GM12878 (cell line): ENCODE results near the gene PRKCE. TPM values are rescaled to one million over a fixed set of nuclear protein-coding genes. Genes with fewer than 3 reads are reported as not detected.
A peak's percentile ranks its signal among the peaks of the same experiment; 100 is the strongest.

Source experiments
- ATAC-seq: fragments of 200-7000 bp; cut with Tn5 transposase; 3 replicates; pipeline ENCODE4 v1.9.1; 2020; ENCODE audit warnings: mild to moderate bottlenecking, moderate library complexity
- BruUV-seq: library from RNA; stranded (reverse); fragments of 400-500 nt; replicated peaks from 2 replicates; lab custom pipeline; 2021; lab: Mats Ljungman, UMichigan
- CTCF ChIA-PET: fragments of 300-600 bp; sonication (Branson Sonifier 250); formaldehyde crosslinking; extraction: SDS; loops from one replicate; lab custom pipeline; 2021; ENCODE audit warnings: inconsistent platforms; lab: Yijun Ruan, JAX
- POLR2A ChIA-PET: fragments of 350-600 bp; formaldehyde crosslinking; extraction: SDS; loops from one replicate; lab custom pipeline; 2021; ENCODE audit warnings: inconsistent platforms; lab: Charles Lee
- RAD21 ChIA-PET: fragments of 300-600 bp; sonication (Branson Sonifier 250); formaldehyde crosslinking; loops from one replicate; lab custom pipeline; 2023; ENCODE audit warnings: antibody characterized with exemption; ENCODE audit not compliant: unreplicated experiment; lab: Charles Lee
- SMC1A ChIA-PET: fragments of 300-600 bp; sonication (Branson Sonifier 250); formaldehyde crosslinking; loops from one replicate; lab custom pipeline; 2023; ENCODE audit not compliant: unreplicated experiment, uncharacterized antibody; lab: Charles Lee
- DNase-seq: peaks from one replicate; pipeline ENCODE4 v3.0.0-alpha.2; 2011; ENCODE audit warnings: low read depth, low spot score
- FAIRE-seq: peaks from 3 replicates; lab custom pipeline; 2011; peaks lifted over from hg19 to GRCh38; lab: Jason Lieb, UNC
- H2AFZ ChIP-seq: 2 replicates; pipeline ENCODE4 v1.6.0; 2011; ENCODE audit warnings: low read depth, low read length, control low read depth; ENCODE audit not compliant: control insufficient read depth
- H3K27ac ChIP-seq: 2 replicates; pipeline ENCODE4 v1.5.1; 2011; ENCODE audit warnings: control low read depth; ENCODE audit not compliant: control insufficient read depth, insufficient read depth
- H3K27me3 ChIP-seq, 2 experiments: replicated peaks in 1 of 2; 2 replicates each; pipeline versions ENCODE4 v1.6.0 to v1.6.1; 2011; ENCODE audit warnings: low read length in 1 of 2; ENCODE audit not compliant: control insufficient read depth in 2 of 2, insufficient read depth in 2 of 2
- H3K36me3 ChIP-seq, 2 experiments: 2 replicates each; pipeline ENCODE4 v1.5.1; 2011; ENCODE audit warnings: low read length in 1 of 2; ENCODE audit not compliant: control insufficient read depth in 2 of 2, insufficient read depth in 2 of 2
- H3K4me1 ChIP-seq: 2 replicates; pipeline ENCODE4 v1.6.1; 2011; ENCODE audit warnings: mild to moderate bottlenecking, low read length, moderate library complexity, mixed read lengths; ENCODE audit not compliant: control insufficient read depth, insufficient read depth
- H3K4me2 ChIP-seq: 2 replicates; pipeline ENCODE4 v1.6.0; 2011; ENCODE audit warnings: control low read depth; ENCODE audit not compliant: control insufficient read depth, insufficient read depth
- H3K4me3 ChIP-seq: fragments of 200-600 bp; sonication (generic); 2 replicates; pipeline ENCODE4 v1.5.1; 2016
- H3K79me2 ChIP-seq: 2 replicates; pipeline ENCODE4 v1.6.0; 2011; ENCODE audit warnings: low read length; ENCODE audit not compliant: control insufficient read depth, insufficient read depth
- H3K9ac ChIP-seq: 2 replicates; pipeline ENCODE4 v1.8.0; 2011; ENCODE audit warnings: low read length, control low read depth, mixed read lengths; ENCODE audit not compliant: control insufficient read depth, insufficient read depth
- H3K9me3 ChIP-seq: replicated peaks from 3 replicates; pipeline ENCODE4 v1.5.1; 2011; ENCODE audit warnings: mild to moderate bottlenecking, low read length; ENCODE audit not compliant: control insufficient read depth, insufficient read depth
- H4K20me1 ChIP-seq: 2 replicates; pipeline ENCODE4 v1.6.0; 2011; ENCODE audit not compliant: control insufficient read depth, insufficient read depth
- CBX5 ChIP-seq: sonication (generic); IDR thresholded peaks from 2 replicates; pipeline ENCODE4 v1.6.1; 2016; ENCODE audit warnings: low read depth, moderate library complexity, mild to moderate bottlenecking, inconsistent platforms
- CHD4 ChIP-seq: fragments of 200-600 bp; sonication (generic); IDR thresholded peaks from 2 replicates; pipeline ENCODE4 v1.6.1; 2016; ENCODE audit warnings: mild to moderate bottlenecking
- FOS ChIP-seq: IDR thresholded peaks from 3 replicates; pipeline ENCODE4 v1.6.1; 2011; ENCODE audit warnings: borderline replicate concordance; ENCODE audit not compliant: insufficient read length; ENCODE audit errors: extremely low read depth
- HDAC6 ChIP-seq: fragments of 200-600 bp; sonication (generic); IDR thresholded peaks from one replicate; pipeline ENCODE4 v1.8.0; 2017; ENCODE audit warnings: antibody characterized with exemption; ENCODE audit not compliant: unreplicated experiment
- MXI1 ChIP-seq: fragments of 150-350 bp; IDR thresholded peaks from 2 replicates; pipeline ENCODE4 v1.6.1; 2011; ENCODE audit warnings: low read depth, mild to moderate bottlenecking, inconsistent platforms, low read length, improper control_type of control experiment
- NFXL1 ChIP-seq: fragments of 450-650 bp; IDR thresholded peaks from 2 replicates; pipeline ENCODE4 v1.6.1; 2017; ENCODE audit warnings: antibody characterized with exemption, mild to moderate bottlenecking, borderline replicate concordance
- NR2F1 ChIP-seq: fragments of 450-650 bp; conservative IDR thresholded peaks from 2 replicates; pipeline ENCODE4 v1.6.1; 2017; ENCODE audit warnings: mild to moderate bottlenecking
- NRF1 ChIP-seq: conservative IDR thresholded peaks from 2 replicates; pipeline ENCODE4 v1.6.1; 2011; ENCODE audit warnings: mild to moderate bottlenecking, low read depth, low read length, improper control_type of control experiment
- PAX5 ChIP-seq: IDR thresholded peaks from 2 replicates; pipeline ENCODE4 v1.6.1; 2011; ENCODE audit warnings: low read depth, low read length, borderline replicate concordance
- RBBP5 ChIP-seq: fragments of 200-600 bp; sonication (generic); conservative IDR thresholded peaks from 2 replicates; pipeline ENCODE4 v1.6.1; 2016
- SIN3A ChIP-seq: IDR thresholded peaks from 2 replicates; pipeline ENCODE4 v1.6.1; 2012; ENCODE audit warnings: low read depth, low read length, improper control_type of control experiment
- SPI1 ChIP-seq: IDR thresholded peaks from 2 replicates; pipeline ENCODE4 v1.6.1; 2011; ENCODE audit warnings: low read depth, mild to moderate bottlenecking, low read length, moderate library complexity, borderline replicate concordance; ENCODE audit not compliant: insufficient read depth
- TAF1 ChIP-seq: IDR thresholded peaks from 2 replicates; pipeline ENCODE4 v1.6.1; 2011; ENCODE audit warnings: mild to moderate bottlenecking, low read depth, low read length, borderline replicate concordance
- ZNF217 ChIP-seq: fragments of 450-650 bp; IDR thresholded peaks from 2 replicates; pipeline ENCODE4 v1.6.1; 2017; ENCODE audit warnings: antibody characterized with exemption, mild to moderate bottlenecking
- WGBS: methylation state at CpG from one replicate; pipeline ENCODE4 v1.1.6; 2016; ENCODE audit warnings: low lambda C conversion rate; ENCODE audit not compliant: insufficient replicate concordance, insufficient coverage; ENCODE audit errors: missing lambda C conversion rate; 5-methylcytosine and 5-hydroxymethylcytosine counted together
- in situ Hi-C: fragments of 300-500 bp; cut with MboI; formaldehyde crosslinking; loops from 9 replicates; pipeline ENCODE4 v1.14.3; 2018; ENCODE audit warnings: mixed read lengths
- intact Hi-C: fragments of 100-400 bp; cut with micrococcal nuclease; formaldehyde crosslinking; loops from one replicate; pipeline ENCODE4 v1.14.2; 2022; ENCODE audit not compliant: unreplicated experiment
- polyA plus RNA-seq, 11 experiments: library from polyadenylated mRNA; depleted of rRNA in 4 of 11; unstranded in 6 of 11; stranded (reverse) in 5 of 11; fragments of >200 nt; fragmentation: Nextera tagmentation in 4 of 11; fragmentation: Illumina TruSeq in 1 of 11; extraction: Ambion mirVana in 4 of 11; extraction: Trizol in 1 of 11; gene quantifications; 1 replicate in 1 of 11; 2 replicates in 10 of 11; pipeline versions ENCODE4 v1.2.1 to v1.2.3, GENCODE V29; 2011 to 2016; ENCODE audit warnings: inconsistent platforms in 2 of 11, missing spikeins in 2 of 11, low read depth in 1 of 11
- total RNA-seq, 4 experiments: library from RNA; depleted of rRNA in 3 of 4; stranded (reverse); fragments of >200 nt in 3 of 4; fragmentation: Illumina TruSeq in 1 of 4; extraction: Trizol in 1 of 4; gene quantifications; 2 replicates each; pipeline versions ENCODE4 v1.2.1 to v1.2.3, GENCODE V29; 2013 to 2021
- TF ChIP-seq, protein P1 (sequence below): IDR thresholded peaks from 2 replicates; pipeline ENCODE4 v1.6.1; 2011; ENCODE audit warnings: mild to moderate bottlenecking, low read depth, low read length, moderate library complexity; ENCODE audit not compliant: insufficient replicate concordance
- TF ChIP-seq, protein P2 (sequence below): fragments of 450-650 bp; IDR thresholded peaks from 2 replicates; pipeline ENCODE4 v1.6.1; 2018; ENCODE audit warnings: borderline replicate concordance, mild to moderate bottlenecking; ENCODE audit not compliant: partially characterized antibody
- TF ChIP-seq, protein P3 (sequence below): fragments of 450-650 bp; IDR thresholded peaks from 2 replicates; pipeline ENCODE4 v1.6.1; 2017; ENCODE audit warnings: mild to moderate bottlenecking, moderate library complexity

Gene PRKCE
- total and polyA plus RNA-seq, 10 of the 15 experiments (the other 5 are each of a cell fraction or from before 2014, with no cell fraction given) = 2.6 to 28.2 (median 11.3) TPM

DNA sequence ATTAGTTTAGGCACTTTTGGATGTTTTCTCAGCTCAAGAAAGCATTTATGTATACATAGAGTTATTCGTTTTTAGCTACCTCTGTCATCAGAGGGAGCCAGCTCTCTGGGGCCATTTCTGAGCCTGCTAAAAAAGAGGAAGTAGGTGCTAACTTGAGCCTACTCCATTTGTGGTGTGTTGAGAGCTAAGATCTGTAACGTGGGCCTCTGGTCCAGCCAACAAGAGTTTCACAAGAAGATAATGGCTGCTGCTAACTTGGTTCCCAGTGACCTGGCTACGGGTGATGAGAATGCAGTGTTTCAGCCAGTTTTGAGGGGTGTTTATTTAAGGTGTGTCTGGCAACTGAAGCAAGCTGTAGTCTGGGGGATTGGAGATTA is 182.5 kb downstream of the PRKCE start:
- peak; percentile 85 for ATAC-seq
- H4K20me1 ChIP-seq = no peaks in the 10 kb centered on the region
- peak overlapping the region; percentile 39; the same call in 1 of the 2 replicates for H3K4me3 ChIP-seq
- peak overlapping the region; percentile 89 for H2AFZ ChIP-seq
- H3K79me2 ChIP-seq = peaks cover 13% of the 10 kb centered on the region
- no peaks in the 10 kb centered on the region for H3K36me3 ChIP-seq
- peak overlapping the region; percentile 70 for H3K27ac ChIP-seq
- peak overlapping the region; percentile 71 for H3K4me2 ChIP-seq
- ChIA-PET CTCF (interaction anchor here (0.9 to 5.0 kb wide), 34 partner anchors 9 to 630 kb away, joined by 3 to 68 read pairs (median 5); partner anchors contain the start of gene PRKCE), SMC1A (interaction anchor here (0.6 to 15.3 kb wide), 49 partner anchors 10 to 195 kb away, joined by 3 to 246 read pairs (median 4); partner anchors contain the start of gene PRKCE), POLR2A (interaction anchor here (0.6 to 11.1 kb wide), 20 partner anchors 9 to 190 kb away, joined by 3 to 77 read pairs (median 4); partner anchors contain the start of gene PRKCE), RAD21 (interaction anchor here (0.7 to 9.8 kb wide), 48 partner anchors 10 to 711 kb away, joined by 3 to 100 read pairs (median 4); partner anchors contain the start of gene PRKCE)
- FAIRE-seq = peak; percentile 18
- peaks cover 54% of the 10 kb centered on the region for H3K4me1 ChIP-seq
- H3K9ac ChIP-seq = peak overlapping the region; percentile 55
- 0% methylated on average over 3 of the region's 3 CpGs for WGBS
- peak; percentile 77 for DNase-seq
- no peaks in the 10 kb centered on the region for H3K27me3 ChIP-seq
- no TSS peak for BruUV-seq
- intact Hi-C loops = no loop called here
- peaks cover 7% of the 10 kb centered on the region for H3K9me3 ChIP-seq
- in situ Hi-C loops = no loop called here
- TF ChIP-seq CHD4 (no peak), SPI1 (peak; percentile 97), NR2F1 (no peak), FOS (no peak), SIN3A (no peak), HDAC6 (no peak), PAX5 (0 out of 2 replicates have a peak, but pooled peaks have one; percentile 4), CBX5 (peak; percentile 81; the same call in 1 of the 2 replicates), MXI1 (no peak), ZNF217 (no peak), TAF1 (peak; percentile 83; the same call in 1 of the 2 replicates), NFXL1 (no peak), NRF1 (no peak), RBBP5 (no peak)
- TF ChIP-seq, protein P1, sequence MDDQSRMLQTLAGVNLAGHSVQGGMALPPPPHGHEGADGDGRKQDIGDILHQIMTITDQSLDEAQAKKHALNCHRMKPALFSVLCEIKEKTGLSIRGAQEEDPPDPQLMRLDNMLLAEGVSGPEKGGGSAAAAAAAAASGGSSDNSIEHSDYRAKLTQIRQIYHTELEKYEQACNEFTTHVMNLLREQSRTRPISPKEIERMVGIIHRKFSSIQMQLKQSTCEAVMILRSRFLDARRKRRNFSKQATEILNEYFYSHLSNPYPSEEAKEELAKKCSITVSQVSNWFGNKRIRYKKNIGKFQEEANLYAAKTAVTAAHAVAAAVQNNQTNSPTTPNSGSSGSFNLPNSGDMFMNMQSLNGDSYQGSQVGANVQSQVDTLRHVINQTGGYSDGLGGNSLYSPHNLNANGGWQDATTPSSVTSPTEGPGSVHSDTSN = no peak
- TF ChIP-seq, protein P2, sequence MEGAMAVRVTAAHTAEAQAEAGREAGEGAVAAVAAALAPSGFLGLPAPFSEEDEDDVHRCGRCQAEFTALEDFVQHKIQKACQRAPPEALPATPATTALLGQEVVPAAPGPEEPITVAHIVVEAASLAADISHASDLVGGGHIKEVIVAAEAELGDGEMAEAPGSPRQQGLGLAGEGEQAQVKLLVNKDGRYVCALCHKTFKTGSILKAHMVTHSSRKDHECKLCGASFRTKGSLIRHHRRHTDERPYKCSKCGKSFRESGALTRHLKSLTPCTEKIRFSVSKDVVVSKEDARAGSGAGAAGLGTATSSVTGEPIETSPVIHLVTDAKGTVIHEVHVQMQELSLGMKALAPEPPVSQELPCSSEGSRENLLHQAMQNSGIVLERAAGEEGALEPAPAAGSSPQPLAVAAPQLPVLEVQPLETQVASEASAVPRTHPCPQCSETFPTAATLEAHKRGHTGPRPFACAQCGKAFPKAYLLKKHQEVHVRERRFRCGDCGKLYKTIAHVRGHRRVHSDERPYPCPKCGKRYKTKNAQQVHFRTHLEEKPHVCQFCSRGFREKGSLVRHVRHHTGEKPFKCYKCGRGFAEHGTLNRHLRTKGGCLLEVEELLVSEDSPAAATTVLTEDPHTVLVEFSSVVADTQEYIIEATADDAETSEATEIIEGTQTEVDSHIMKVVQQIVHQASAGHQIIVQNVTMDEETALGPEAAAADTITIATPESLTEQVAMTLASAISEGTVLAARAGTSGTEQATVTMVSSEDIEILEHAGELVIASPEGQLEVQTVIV = no peak
- TF ChIP-seq, protein P3, sequence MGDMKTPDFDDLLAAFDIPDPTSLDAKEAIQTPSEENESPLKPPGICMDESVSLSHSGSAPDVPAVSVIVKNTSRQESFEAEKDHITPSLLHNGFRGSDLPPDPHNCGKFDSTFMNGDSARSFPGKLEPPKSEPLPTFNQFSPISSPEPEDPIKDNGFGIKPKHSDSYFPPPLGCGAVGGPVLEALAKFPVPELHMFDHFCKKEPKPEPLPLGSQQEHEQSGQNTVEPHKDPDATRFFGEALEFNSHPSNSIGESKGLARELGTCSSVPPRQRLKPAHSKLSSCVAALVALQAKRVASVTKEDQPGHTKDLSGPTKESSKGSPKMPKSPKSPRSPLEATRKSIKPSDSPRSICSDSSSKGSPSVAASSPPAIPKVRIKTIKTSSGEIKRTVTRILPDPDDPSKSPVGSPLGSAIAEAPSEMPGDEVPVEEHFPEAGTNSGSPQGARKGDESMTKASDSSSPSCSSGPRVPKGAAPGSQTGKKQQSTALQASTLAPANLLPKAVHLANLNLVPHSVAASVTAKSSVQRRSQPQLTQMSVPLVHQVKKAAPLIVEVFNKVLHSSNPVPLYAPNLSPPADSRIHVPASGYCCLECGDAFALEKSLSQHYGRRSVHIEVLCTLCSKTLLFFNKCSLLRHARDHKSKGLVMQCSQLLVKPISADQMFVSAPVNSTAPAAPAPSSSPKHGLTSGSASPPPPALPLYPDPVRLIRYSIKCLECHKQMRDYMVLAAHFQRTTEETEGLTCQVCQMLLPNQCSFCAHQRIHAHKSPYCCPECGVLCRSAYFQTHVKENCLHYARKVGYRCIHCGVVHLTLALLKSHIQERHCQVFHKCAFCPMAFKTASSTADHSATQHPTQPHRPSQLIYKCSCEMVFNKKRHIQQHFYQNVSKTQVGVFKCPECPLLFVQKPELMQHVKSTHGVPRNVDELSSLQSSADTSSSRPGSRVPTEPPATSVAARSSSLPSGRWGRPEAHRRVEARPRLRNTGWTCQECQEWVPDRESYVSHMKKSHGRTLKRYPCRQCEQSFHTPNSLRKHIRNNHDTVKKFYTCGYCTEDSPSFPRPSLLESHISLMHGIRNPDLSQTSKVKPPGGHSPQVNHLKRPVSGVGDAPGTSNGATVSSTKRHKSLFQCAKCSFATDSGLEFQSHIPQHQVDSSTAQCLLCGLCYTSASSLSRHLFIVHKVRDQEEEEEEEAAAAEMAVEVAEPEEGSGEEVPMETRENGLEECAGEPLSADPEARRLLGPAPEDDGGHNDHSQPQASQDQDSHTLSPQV = peak; percentile 39; the same call in 1 of the 2 replicates
